DMS 273 (cell line): ENCODE results near the gene DPY19L1.
A peak's percentile ranks its signal among the peaks of the same experiment; 100 is the strongest.
"Not testable (repeated sequence)": the region's sequence is repeated elsewhere in the genome, so short reads cannot be mapped to it uniquely, and the experiment has no call there.

Source experiments
- DNase-seq: peaks from one replicate; lab custom pipeline; 2025; ENCODE audit not compliant: unreplicated experiment; lab: John Stamatoyannopoulos, UW

DPY19L1 gene

DNA sequence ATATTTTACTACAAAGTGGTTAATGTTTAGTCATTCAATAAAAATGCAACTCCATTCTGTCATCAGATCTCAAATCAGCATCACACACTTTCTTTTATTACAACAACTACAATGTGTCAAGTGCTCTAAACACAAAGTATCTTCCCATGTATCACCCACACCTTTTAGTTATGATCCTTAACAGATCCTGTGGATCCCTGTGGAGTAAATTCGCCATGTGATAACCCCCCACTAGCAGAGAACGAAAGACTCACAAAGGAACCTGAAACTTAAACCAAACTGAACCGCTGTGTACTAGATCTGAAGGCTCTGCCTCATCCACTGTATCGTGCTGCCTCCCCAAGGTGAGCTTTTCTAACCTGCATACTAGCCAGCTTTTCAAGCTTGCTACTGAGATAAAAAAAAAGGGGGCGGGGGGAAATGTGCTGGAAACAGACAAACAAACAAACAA is 1.7 kb downstream of the DPY19L1 start:
- peak; percentile 75 for DNase-seq

DNA sequence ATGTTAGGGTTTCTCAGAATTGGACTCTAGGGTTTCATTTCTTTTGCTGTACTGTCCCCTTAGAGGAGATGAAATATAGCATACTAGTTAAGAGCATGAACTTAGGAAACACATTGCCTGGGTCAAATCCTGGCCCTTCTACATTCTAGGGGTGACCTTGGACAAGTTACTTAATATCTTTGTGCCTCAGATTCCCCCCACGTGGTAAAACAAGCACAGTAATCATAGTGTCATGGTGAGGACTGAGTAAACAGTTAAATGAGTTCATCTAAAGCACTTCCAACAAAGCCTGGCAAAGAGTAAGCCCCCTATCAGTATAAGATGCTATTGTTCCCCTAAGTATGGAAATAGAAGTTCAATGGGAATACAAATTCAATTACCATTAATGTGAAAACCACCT is 5.1 kb downstream of the DPY19L1 start:
- DNase-seq = no peak

- DNase-seq = no peak
Measured at GRCh38 chr7:35030848-35031247, 6.4 kb downstream of the DPY19L1 start.

GRCh38 chr7:35029311-35029710 is 8.0 kb downstream of the DPY19L1 start:
- DNase-seq = no peak

DNA sequence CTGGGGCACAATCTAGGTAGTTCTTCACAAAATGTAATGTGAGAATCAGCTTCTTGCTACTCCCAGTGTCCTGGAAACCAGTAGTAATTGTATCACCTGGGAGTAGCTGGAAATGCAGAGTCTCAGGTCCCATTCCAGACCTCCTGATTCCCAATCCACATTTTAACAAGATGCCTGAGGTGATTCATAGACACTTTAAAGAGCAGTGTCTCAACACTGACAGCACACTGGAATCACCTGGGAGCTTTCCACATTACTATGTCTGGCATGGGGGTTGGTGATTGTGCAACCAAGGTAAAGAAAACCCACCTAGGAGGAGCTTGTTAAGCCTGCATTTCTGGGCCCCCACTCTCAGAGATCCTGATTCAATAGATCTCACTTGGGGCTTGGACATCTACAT is 11.1 kb downstream of the DPY19L1 start:
- DNase-seq = no peak

DNA sequence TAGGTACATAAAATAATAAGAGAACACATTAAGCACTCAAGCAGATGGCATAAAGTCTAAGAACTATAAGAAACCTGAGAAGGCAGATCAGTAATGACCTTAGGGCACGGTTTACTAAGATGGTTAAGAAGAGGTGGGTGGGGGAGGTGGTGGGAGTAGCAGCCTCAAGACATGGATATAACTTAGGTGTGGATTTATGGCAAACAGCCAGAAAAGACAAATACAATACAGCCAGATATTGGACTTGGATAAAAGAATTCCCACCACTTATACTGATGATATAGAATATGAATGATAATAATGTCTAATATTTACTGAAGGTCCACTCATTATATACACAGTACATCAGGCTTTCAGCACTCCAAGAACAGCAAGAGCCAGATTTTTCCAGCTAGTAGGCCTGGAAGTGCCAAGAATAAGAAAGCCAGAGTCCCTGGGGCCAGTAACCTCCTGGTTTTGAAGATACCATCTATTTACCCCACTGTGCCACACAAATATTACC is 11.9 kb downstream of the DPY19L1 start:
- peak; percentile 62 for DNase-seq

DNA sequence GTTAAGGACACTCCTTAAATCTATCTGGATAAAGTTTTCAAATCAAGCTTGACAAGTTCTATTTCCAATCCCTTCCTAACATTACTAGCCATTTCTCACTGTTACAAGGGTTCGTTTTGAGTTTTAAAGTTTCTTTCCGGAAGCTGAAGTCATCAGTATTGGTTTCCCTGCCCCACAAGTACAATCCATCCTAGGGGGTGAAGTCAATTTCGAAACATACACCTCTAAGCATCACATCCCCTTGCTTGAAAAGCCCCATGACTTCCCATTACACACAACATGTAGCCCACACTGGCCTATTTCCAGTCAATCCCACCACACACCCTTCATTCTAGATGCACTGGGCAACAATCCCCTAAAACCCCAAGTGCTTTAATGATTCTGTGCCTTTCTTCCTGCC is 13.0 kb downstream of the DPY19L1 start:
- DNase-seq = no peak

- DNase-seq = no peak
Measured at GRCh38 chr7:35022725-35023124, 14.6 kb downstream of the DPY19L1 start.

- DNase-seq = no peak
Measured at GRCh38 chr7:35021445-35021844, 15.8 kb downstream of the DPY19L1 start.

- no peak for DNase-seq
Measured at GRCh38 chr7:35019801-35020200, 17.5 kb downstream of the DPY19L1 start.

DNA sequence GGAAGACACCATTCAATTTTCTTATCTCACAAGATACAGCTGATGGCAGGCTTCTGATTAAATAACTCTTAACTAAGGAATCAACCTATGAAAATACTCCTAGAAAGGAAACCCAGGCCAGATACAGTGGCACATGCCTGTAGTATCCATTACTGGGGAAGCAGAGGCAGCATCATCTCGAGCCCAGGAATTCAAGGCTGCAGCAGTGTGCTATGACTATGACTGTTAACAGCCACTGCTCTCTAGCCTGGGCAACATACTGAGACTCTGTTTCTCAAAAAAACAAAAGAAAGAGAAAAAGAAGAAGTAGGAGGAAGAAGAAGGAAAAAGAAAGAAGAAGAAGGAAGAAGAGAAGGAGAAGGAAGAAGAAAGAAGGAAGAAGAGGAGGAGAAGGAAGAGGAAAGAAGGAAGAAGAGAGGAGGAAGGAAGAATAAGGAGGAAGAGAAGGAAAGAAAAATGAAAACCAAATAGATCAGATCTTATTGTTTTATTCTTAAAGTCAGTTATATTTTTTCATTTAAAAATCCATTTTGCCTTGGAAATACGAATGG is 18.0 kb downstream of the DPY19L1 start:
- DNase-seq = no peak

- no peak for DNase-seq
Measured at GRCh38 chr7:35015346-35015859, 21.9 kb downstream of the DPY19L1 start.

DNA sequence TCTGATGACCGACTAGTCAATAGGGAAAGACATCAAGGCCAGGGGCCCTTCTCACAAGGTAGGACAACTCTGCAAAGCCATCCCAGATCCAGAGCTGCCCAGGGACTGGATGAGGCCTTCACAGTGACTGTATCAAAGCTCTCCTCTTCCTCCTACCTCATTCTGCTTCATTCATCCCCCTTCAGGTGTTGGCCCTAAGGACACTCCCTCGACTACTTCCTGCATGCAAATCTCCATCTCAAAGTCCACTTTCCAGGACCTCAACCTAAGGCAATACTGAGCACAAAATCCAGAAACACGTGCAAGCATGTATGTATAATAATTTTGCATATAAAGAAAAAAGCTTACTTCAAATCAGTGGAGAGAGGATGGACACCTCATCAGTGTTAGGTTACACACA is 25.1 kb downstream of the DPY19L1 start:
- no peak for DNase-seq

- no peak for DNase-seq
Measured at GRCh38 chr7:35011085-35011484, 26.2 kb downstream of the DPY19L1 start.

DNA sequence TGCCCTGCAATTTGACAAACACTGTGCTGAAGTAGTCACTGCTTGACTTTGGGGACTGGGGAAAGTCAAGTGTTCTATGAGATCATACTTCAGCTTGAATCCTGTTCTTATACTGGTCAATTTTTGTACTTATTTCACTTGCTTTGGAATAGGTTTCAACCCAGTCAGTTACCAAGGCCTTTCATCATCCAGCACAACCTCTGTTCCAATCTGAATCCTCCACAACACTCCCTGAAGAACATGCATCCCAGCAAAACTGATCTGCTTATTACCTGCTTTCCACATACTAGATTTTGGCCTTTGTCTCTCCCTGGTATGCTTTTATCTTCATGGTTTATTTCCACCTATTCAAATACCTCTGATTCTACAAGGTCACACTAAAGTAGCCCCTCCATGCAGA is 29.5 kb downstream of the DPY19L1 start:
- DNase-seq = no peak

GRCh38 chr7:35004531-35005095 is 32.7 kb downstream of the DPY19L1 start:
- DNase-seq = peak; percentile 35

GRCh38 chr7:35003679-35004303 is 33.5 kb downstream of the DPY19L1 start:
- peak; percentile 84 for DNase-seq

DNA sequence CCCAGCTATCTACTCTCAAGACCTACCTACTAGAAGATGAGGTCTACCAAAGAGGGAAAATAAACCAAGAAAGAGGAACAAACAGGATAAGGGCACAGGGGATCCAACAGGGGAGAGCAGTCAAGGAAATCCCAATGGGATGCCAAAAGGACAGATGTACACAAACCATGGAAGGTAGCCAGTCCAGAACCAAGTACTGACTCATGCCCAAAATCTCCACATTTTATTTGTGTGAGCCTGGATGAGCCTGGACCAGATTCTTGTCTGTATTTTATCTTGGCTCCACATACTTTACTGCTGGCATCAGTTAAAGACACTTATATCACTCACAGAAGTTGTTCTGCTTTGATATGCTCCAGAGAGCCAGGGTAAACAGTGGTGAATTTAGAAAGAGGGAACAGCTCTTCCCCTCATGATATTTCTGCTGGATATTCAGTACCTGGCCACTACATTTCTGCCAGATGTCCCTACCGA is 34.1 kb downstream of the DPY19L1 start:
- DNase-seq = peak; percentile 45

GRCh38 chr7:34998335-34998734 is 39.0 kb downstream of the DPY19L1 start:
- DNase-seq = not testable (repeated sequence)

DNA sequence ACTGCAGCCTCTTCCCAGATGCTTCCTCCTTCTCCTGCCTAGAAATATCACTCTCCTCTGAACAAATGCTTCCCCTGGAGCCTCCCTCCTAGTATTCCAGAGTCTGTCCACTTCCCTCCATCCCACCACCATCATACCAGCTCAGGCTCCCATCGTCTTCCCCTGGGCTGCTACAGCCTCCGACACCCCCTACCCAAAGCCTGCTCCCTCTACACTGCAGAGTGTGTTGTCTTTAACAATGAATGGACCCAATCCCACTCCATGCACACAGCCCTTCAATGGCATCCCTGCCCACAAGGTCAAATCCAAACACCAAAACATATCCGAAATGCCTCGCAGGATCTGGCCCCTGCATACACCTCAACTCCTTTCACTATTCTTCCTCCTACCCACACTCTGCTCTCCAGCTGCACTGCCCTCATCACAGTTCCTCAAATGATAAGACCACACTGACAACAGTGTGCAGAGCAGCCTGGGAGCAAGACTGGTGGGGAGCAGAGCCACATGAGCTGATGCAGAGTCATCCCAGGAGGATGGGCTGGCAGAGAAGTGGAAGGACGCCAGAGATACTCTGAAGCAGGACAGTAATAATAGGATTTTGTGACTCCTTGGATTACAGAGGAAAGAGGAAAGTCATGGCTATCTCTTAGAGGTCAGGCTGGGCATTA is 40.7 kb downstream of the DPY19L1 start:
- DNase-seq = not testable (repeated sequence)

GRCh38 chr7:34995757-34996156 is 41.5 kb downstream of the DPY19L1 start:
- DNase-seq = no peak
